A549 (cell line): ENCODE results near the gene USP30.

Experiments
- JUN ChIP-seq, 2 experiments: fragments of >200 bp; sonication (Bioruptor Twin); formaldehyde crosslinking; IDR thresholded peaks; 2 replicates in 1 of 2; 3 replicates in 1 of 2; pipeline ENCODE4 v1.6.1; 2016 to 2017
- KDM5A ChIP-seq: fragments of 200-600 bp; sonication (generic); IDR thresholded peaks from 2 replicates; pipeline ENCODE4 v1.6.1; 2016; ENCODE audit warnings: antibody characterized with exemption, mild to moderate bottlenecking
- POLR2A ChIP-seq: IDR thresholded peaks from 2 replicates; pipeline ENCODE4 v1.6.1; 2012; ENCODE audit warnings: mild to moderate bottlenecking, low read length
- SMC3 ChIP-seq: fragments of >200 bp; sonication (Bioruptor Twin); formaldehyde crosslinking; IDR thresholded peaks from 3 replicates; pipeline ENCODE4 v1.6.1; 2018; ENCODE audit warnings: inconsistent platforms
- TF ChIP-seq, protein P1 (sequence below): fragments of >200 bp; sonication (Bioruptor Twin); formaldehyde crosslinking; IDR thresholded peaks from 3 replicates; pipeline ENCODE4 v1.5.1; 2016
- TF ChIP-seq, protein P2 (sequence below): fragments of 200-600 bp; sonication (generic); IDR thresholded peaks from 2 replicates; pipeline ENCODE4 v1.6.1; 2016; ENCODE audit warnings: antibody characterized with exemption, mild to moderate bottlenecking, moderate library complexity
- TF ChIP-seq, protein P3 (sequence below): fragments of 150-350 bp; IDR thresholded peaks from 2 replicates; pipeline ENCODE4 v1.6.1; 2014; ENCODE audit warnings: low read depth, mild to moderate bottlenecking, low read length

DNA sequence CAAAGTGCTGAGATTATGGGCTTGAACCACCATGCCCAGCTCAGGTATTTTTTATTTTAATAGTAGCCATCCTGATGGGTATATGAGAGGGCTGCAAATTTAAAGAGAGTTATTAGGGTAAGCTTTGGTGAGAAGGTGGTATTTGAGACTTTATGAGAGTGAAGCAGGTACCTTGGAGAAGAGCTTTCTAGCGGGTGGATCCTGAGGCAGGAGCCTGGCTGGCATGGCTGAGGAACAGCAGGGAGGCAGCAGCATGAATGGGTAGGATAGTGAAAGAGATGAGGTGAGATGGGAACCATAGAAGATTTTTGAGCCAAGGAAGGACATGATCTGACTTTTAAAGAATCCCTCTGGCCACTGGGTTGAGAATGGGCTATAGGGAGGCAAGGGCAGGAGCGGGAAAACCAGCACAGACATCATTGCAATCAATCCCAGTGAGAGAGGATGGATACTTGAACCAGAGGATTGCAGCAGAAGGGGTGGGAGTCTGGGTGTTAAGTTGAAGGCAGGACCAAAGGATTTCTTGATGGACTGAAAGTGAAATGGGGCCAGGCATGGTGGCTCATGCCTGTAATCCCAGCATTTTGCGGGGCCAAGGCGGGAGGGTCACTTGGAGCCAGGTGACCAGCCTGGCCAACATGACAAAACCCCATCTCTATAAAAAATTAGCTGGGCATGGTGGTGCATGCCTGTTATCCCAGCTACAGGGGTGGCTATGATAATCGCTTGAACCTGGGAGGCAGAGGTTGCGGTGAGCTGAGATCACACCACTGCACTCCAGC is 37.2 kb upstream of the USP30 start:
- TF ChIP-seq, protein P1, sequence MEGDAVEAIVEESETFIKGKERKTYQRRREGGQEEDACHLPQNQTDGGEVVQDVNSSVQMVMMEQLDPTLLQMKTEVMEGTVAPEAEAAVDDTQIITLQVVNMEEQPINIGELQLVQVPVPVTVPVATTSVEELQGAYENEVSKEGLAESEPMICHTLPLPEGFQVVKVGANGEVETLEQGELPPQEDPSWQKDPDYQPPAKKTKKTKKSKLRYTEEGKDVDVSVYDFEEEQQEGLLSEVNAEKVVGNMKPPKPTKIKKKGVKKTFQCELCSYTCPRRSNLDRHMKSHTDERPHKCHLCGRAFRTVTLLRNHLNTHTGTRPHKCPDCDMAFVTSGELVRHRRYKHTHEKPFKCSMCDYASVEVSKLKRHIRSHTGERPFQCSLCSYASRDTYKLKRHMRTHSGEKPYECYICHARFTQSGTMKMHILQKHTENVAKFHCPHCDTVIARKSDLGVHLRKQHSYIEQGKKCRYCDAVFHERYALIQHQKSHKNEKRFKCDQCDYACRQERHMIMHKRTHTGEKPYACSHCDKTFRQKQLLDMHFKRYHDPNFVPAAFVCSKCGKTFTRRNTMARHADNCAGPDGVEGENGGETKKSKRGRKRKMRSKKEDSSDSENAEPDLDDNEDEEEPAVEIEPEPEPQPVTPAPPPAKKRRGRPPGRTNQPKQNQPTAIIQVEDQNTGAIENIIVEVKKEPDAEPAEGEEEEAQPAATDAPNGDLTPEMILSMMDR: no peak
- TF ChIP-seq KDM5A (no peak), POLR2A (no peak), SMC3 (no peak), JUN (IDR thresholded peaks at IDR 0.05) (no peak)
- TF ChIP-seq, protein P2, sequence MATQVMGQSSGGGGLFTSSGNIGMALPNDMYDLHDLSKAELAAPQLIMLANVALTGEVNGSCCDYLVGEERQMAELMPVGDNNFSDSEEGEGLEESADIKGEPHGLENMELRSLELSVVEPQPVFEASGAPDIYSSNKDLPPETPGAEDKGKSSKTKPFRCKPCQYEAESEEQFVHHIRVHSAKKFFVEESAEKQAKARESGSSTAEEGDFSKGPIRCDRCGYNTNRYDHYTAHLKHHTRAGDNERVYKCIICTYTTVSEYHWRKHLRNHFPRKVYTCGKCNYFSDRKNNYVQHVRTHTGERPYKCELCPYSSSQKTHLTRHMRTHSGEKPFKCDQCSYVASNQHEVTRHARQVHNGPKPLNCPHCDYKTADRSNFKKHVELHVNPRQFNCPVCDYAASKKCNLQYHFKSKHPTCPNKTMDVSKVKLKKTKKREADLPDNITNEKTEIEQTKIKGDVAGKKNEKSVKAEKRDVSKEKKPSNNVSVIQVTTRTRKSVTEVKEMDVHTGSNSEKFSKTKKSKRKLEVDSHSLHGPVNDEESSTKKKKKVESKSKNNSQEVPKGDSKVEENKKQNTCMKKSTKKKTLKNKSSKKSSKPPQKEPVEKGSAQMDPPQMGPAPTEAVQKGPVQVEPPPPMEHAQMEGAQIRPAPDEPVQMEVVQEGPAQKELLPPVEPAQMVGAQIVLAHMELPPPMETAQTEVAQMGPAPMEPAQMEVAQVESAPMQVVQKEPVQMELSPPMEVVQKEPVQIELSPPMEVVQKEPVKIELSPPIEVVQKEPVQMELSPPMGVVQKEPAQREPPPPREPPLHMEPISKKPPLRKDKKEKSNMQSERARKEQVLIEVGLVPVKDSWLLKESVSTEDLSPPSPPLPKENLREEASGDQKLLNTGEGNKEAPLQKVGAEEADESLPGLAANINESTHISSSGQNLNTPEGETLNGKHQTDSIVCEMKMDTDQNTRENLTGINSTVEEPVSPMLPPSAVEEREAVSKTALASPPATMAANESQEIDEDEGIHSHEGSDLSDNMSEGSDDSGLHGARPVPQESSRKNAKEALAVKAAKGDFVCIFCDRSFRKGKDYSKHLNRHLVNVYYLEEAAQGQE: no peak; the same call in 1 of the 2 replicates
- TF ChIP-seq, protein P3, sequence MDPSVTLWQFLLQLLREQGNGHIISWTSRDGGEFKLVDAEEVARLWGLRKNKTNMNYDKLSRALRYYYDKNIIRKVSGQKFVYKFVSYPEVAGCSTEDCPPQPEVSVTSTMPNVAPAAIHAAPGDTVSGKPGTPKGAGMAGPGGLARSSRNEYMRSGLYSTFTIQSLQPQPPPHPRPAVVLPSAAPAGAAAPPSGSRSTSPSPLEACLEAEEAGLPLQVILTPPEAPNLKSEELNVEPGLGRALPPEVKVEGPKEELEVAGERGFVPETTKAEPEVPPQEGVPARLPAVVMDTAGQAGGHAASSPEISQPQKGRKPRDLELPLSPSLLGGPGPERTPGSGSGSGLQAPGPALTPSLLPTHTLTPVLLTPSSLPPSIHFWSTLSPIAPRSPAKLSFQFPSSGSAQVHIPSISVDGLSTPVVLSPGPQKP: no peak
